Esophagus squamous epithelium (tissue), 4 donors: ENCODE results near the gene SSTR3.

Experiments used
- CTCF ChIP-seq, 6 experiments: fragments of 450-650 bp in 4 of 6; fragments of 200-600 bp in 2 of 6; sonication (generic) in 2 of 6; IDR thresholded peaks; one replicate each; pipeline ENCODE4 v1.5.1; 2016 to 2019; ENCODE audit warnings: antibody characterized with exemption in 6 of 6, mild to moderate bottlenecking in 4 of 6, moderate library complexity in 4 of 6
- POLR2A ChIP-seq, 4 donors: fragments of 450-650 bp; IDR thresholded peaks; one replicate each; pipeline ENCODE4 v1.6.1; 2017; ENCODE audit warnings: antibody characterized with exemption in 4 of 4, mild to moderate bottlenecking in 4 of 4, moderate library complexity in 3 of 4

- TF ChIP-seq CTCF (IDR thresholded peaks at IDR 0.05) (no peak), POLR2A (IDR thresholded peaks at IDR 0.05) (no peak)
Observed at GRCh38 chr22:37180531-37181231, 31.6 kb downstream of the SSTR3 start.
